DND-41 (cell line): ENCODE results near the gene IMPACT.

Experiments used
- EZH2 ChIP-seq: IDR thresholded peaks from 3 replicates; pipeline ENCODE4 v1.6.1; 2012; ENCODE audit warnings: borderline replicate concordance, low read depth, mild to moderate bottlenecking, moderate library complexity, low read length, inconsistent platforms; ENCODE audit not compliant: severe bottlenecking
- TF ChIP-seq, protein P1 (sequence below): IDR thresholded peaks from 2 replicates; pipeline ENCODE4 v1.5.1; 2012; ENCODE audit warnings: borderline replicate concordance, low read length, moderate library complexity, mild to moderate bottlenecking; ENCODE audit not compliant: poor library complexity, severe bottlenecking; ENCODE audit errors: extremely low read depth

DNA sequence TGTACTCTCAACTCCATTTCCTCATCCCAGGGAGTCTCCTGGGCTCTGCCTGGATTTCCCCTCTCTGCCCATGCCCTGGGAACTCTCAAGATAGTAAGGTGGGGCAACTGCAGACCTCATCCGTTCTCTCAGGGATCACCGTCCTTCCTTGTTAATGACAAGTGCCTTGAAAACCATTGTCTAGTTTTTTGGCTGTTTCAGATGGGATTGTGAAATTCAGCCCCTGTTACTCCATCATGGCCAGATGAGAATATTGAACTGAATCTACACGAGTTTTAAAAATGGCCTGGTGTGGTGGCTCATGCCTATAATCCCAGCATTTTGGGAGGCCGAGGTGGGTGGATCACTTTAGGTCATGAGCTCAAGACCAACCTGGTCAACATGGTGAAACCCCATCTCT lies 33.3 kb downstream of the IMPACT start:
- TF ChIP-seq EZH2 = no peak
- TF ChIP-seq, protein P1, sequence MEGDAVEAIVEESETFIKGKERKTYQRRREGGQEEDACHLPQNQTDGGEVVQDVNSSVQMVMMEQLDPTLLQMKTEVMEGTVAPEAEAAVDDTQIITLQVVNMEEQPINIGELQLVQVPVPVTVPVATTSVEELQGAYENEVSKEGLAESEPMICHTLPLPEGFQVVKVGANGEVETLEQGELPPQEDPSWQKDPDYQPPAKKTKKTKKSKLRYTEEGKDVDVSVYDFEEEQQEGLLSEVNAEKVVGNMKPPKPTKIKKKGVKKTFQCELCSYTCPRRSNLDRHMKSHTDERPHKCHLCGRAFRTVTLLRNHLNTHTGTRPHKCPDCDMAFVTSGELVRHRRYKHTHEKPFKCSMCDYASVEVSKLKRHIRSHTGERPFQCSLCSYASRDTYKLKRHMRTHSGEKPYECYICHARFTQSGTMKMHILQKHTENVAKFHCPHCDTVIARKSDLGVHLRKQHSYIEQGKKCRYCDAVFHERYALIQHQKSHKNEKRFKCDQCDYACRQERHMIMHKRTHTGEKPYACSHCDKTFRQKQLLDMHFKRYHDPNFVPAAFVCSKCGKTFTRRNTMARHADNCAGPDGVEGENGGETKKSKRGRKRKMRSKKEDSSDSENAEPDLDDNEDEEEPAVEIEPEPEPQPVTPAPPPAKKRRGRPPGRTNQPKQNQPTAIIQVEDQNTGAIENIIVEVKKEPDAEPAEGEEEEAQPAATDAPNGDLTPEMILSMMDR = no peak
